Suprapubic skin (tissue), 4 donors: ENCODE results near the gene SLC25A13.

Source experiments
- CTCF ChIP-seq, 2 donors: fragments of 200-600 bp in 1 of 2; fragments of 450-650 bp in 1 of 2; sonication (generic) in 1 of 2; IDR thresholded peaks; one replicate each; pipeline ENCODE4 v1.5.1; 2016 to 2019; ENCODE audit warnings: antibody characterized with exemption in 2 of 2, mild to moderate bottlenecking in 1 of 2, moderate library complexity in 1 of 2
- EP300 ChIP-seq: sonication (generic); formaldehyde crosslinking; IDR thresholded peaks from one replicate; pipeline ENCODE4 v1.6.1; 2017; ENCODE audit warnings: antibody characterized with exemption
- POLR2A ChIP-seq, 2 donors: fragments of 450-650 bp; IDR thresholded peaks; one replicate each; pipeline ENCODE4 v1.6.1; 2017; ENCODE audit warnings: antibody characterized with exemption in 2 of 2, mild to moderate bottlenecking in 2 of 2, moderate library complexity in 2 of 2
- POLR2AphosphoS5 ChIP-seq, 3 donors: sonication (generic); formaldehyde crosslinking; IDR thresholded peaks; one replicate each; pipeline ENCODE4 v1.6.1; 2017; ENCODE audit warnings: antibody characterized with exemption in 3 of 3

GRCh38 chr7:96330193-96330592, 8.3 kb upstream of the SLC25A13 start:
- TF ChIP-seq CTCF (IDR thresholded peaks at IDR 0.05) = no peak
- no peak for TF ChIP-seq EP300
- no peak for TF ChIP-seq POLR2A (IDR thresholded peaks at IDR 0.05)
- no peak for TF ChIP-seq POLR2AphosphoS5 (IDR thresholded peaks at IDR 0.05)
